22Rv1 (cell line): Measurements from ENCODE around the gene SYNDIG1L.

Source experiments
- ZFX ChIP-seq: fragments of 450-650 bp; IDR thresholded peaks from 2 replicates; pipeline ENCODE4 v1.6.1; 2017; ENCODE audit warnings: antibody characterized with exemption, borderline replicate concordance
- TF ChIP-seq, protein P1 (sequence below): fragments of 450-650 bp; IDR thresholded peaks from 2 replicates; pipeline ENCODE4 v1.5.1; 2017; ENCODE audit warnings: mild to moderate bottlenecking

- TF ChIP-seq, protein P1, sequence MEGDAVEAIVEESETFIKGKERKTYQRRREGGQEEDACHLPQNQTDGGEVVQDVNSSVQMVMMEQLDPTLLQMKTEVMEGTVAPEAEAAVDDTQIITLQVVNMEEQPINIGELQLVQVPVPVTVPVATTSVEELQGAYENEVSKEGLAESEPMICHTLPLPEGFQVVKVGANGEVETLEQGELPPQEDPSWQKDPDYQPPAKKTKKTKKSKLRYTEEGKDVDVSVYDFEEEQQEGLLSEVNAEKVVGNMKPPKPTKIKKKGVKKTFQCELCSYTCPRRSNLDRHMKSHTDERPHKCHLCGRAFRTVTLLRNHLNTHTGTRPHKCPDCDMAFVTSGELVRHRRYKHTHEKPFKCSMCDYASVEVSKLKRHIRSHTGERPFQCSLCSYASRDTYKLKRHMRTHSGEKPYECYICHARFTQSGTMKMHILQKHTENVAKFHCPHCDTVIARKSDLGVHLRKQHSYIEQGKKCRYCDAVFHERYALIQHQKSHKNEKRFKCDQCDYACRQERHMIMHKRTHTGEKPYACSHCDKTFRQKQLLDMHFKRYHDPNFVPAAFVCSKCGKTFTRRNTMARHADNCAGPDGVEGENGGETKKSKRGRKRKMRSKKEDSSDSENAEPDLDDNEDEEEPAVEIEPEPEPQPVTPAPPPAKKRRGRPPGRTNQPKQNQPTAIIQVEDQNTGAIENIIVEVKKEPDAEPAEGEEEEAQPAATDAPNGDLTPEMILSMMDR = no peak
- no peak for TF ChIP-seq ZFX
Measured at GRCh38 chr14:74427651-74428050, 1.6 kb upstream of the SYNDIG1L start.
